SU-DHL-6 (cell line): ENCODE measurements around the gene SSNA1.

Experiments used
- EZH2phosphoT487 ChIP-seq: fragments of 200-600 bp; sonication (generic), shearing (Covaris generic); conservative IDR thresholded peaks from 2 replicates; pipeline ENCODE4 v1.6.1; 2018; ENCODE audit warnings: mild to moderate bottlenecking, antibody characterized with exemption, low read length, moderate library complexity, mixed read lengths
- TF ChIP-seq, protein P1 (sequence below): fragments of 200-600 bp; sonication (generic); IDR thresholded peaks from one replicate; pipeline ENCODE4 v1.5.1; 2017; ENCODE audit warnings: antibody characterized with exemption, mild to moderate bottlenecking, low read length, moderate library complexity; ENCODE audit not compliant: insufficient read depth, poor library complexity, severe bottlenecking

DNA sequence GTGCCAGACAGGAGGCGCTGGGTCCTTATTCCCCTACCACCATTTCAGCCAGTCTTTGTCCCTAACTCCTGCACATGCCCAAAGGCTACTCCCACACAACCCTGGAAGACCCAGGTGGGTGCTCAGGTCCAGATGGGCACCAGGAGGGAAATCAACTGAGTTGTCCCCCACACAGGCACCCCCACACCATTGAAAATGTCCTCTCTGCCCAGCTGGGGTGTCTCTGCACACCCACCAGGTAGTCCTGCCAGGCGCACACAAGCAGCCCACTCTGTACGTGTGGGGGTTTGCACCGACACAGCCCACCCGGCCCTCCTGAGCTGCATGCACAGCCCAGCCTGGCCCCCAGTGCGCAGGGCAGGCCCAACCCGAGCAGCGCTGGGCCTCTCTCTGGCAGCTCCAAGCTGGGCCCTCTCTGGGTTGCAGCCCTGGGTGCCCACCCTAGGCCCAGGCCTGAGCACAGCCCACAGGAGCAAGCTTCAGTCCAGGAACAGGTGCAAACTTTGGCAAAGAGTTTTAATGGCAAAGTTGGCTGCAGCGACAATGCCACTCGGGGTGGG, 31.4 kb downstream of the SSNA1 start:
- TF ChIP-seq, protein P1, sequence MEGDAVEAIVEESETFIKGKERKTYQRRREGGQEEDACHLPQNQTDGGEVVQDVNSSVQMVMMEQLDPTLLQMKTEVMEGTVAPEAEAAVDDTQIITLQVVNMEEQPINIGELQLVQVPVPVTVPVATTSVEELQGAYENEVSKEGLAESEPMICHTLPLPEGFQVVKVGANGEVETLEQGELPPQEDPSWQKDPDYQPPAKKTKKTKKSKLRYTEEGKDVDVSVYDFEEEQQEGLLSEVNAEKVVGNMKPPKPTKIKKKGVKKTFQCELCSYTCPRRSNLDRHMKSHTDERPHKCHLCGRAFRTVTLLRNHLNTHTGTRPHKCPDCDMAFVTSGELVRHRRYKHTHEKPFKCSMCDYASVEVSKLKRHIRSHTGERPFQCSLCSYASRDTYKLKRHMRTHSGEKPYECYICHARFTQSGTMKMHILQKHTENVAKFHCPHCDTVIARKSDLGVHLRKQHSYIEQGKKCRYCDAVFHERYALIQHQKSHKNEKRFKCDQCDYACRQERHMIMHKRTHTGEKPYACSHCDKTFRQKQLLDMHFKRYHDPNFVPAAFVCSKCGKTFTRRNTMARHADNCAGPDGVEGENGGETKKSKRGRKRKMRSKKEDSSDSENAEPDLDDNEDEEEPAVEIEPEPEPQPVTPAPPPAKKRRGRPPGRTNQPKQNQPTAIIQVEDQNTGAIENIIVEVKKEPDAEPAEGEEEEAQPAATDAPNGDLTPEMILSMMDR, result no peak
- TF ChIP-seq EZH2phosphoT487, result no peak
